Measurements from ENCODE around the gene DDX41. TPM values are rescaled to one million over a fixed set of nuclear protein-coding genes. Genes with fewer than 3 reads are reported as not detected.

The DDX41 gene
- total RNA-seq (2022; extraction: Qiagen RNA extraction) = 95.4 to 135 TPM (median 109 TPM) in 5 replicates

GRCh38 chr5:177516601-177517568 lies at the start of gene DDX41:
TSS of gene DDX41 (minus strand) at chr5:177516961. CDS start at chr5:177516945, 16 bp downstream.

DNA sequence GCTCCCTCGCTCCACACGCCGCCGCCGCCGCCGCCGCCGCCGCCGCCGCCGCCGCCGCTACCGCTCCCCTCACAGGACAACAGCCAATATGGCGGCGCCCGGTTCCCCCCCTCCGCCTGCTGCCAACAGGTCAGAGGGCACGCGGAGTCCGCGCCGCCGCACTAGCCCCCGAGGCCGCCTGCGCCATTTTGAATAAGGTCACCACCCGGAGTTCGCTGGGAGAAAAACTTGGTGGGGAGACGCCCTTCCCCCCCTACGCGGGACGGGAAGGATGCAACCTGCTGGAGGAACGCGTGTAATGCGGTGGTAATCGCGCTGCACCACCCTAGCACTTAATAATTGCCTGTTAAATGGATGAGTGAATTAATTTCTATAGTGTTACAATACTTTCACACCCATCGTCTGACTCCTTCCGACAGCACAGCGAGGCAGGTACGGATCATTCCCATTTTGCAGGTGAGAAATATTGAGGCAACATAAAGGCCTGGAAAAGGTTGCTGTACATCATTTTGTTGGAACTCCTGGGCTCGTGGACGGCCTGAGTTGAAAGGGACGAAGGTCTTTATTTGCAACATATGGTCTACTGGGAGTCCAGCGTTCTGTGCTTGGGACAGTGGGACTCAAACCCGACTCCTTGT lies 37.8 kb upstream of the DDX41 start, which contains the start of gene FAM193B:
Gene FAM193B (minus strand): TSS at position 90 of the 638 bp plus-strand sequence. CDS start 105 bp downstream, outside the sequence.

GRCh38 chr5:177509381-177509951 lies 7.3 kb downstream of the DDX41 start, which contains the start of gene DOK3:
TSS of gene DOK3 (minus strand) at chr5:177509826. CDS start at chr5:177509540, 286 bp downstream.

GRCh38 chr5:177497292-177498012 lies 19.3 kb downstream of the DDX41 start, which contains the start of gene PDLIM7:
TSS of gene PDLIM7 (minus strand) at chr5:177497604. CDS start at chr5:177496512, 1,092 bp downstream.

GRCh38 chr5:177473443-177474001 lies 43.2 kb downstream of the DDX41 start, which contains the start of gene DBN1:
TSS of gene DBN1 (minus strand) at chr5:177473634. CDS start at chr5:177473521, 113 bp downstream.

Other genes starting within 250 kb of the DDX41 start
- gene RAB24, start 213.2 kb downstream of the DDX41 start, total RNA-seq (2022; extraction: Qiagen RNA extraction) = 20.6 to 25.3 TPM (median 24.0 TPM) in 5 replicates
- gene PRELID1, start 213.2 kb downstream of the DDX41 start, total RNA-seq (2022; extraction: Qiagen RNA extraction) = 270 to 377 TPM (median 369 TPM) in 5 replicates
- gene MXD3, start 205.1 kb downstream of the DDX41 start, total RNA-seq (2022; extraction: Qiagen RNA extraction) = 11.9 to 20.1 TPM (median 18.7 TPM) in 5 replicates
- gene LMAN2, start 165.3 kb downstream of the DDX41 start, total RNA-seq (2022; extraction: Qiagen RNA extraction) = 185 to 298 TPM (median 190 TPM) in 5 replicates
- 3.0 to 5.8 TPM (median 5.6 TPM) in 5 replicates for gene RGS14, start 159.0 kb downstream of the DDX41 start, total RNA-seq (2022; extraction: Qiagen RNA extraction)
- gene SLC34A1, start 132.5 kb downstream of the DDX41 start, total RNA-seq (2022; extraction: Qiagen RNA extraction) = not detected in 5 replicates
- gene PFN3, start 116.3 kb downstream of the DDX41 start, total RNA-seq (2022; extraction: Qiagen RNA extraction) = not detected in 5 replicates
- gene F12, start 107.4 kb downstream of the DDX41 start, total RNA-seq (2022; extraction: Qiagen RNA extraction) = 14.2 to 24.1 TPM (median 22.1 TPM) in 5 replicates
- 23.1 to 27.6 TPM (median 26.2 TPM) in 5 replicates for gene GRK6, start 90.3 kb downstream of the DDX41 start, total RNA-seq (2022; extraction: Qiagen RNA extraction)
- gene PRR7, start 70.1 kb downstream of the DDX41 start, total RNA-seq (2022; extraction: Qiagen RNA extraction) = 11.3 to 32.8 TPM (median 30.9 TPM) in 5 replicates
- 54.3 to 70.9 TPM (median 65.2 TPM) in 5 replicates for gene DBN1, start 43.3 kb downstream of the DDX41 start, total RNA-seq (2022; extraction: Qiagen RNA extraction)
- gene PDLIM7, start 19.4 kb downstream of the DDX41 start, total RNA-seq (2022; extraction: Qiagen RNA extraction) = 68.0 to 88.6 TPM (median 79.2 TPM) in 5 replicates
- 2.7 to 6.1 TPM (median 3.8 TPM) in 5 replicates for gene DOK3, start 7.1 kb downstream of the DDX41 start, total RNA-seq (2022; extraction: Qiagen RNA extraction)
- 19.3 to 27.3 TPM (median 25.0 TPM) in 5 replicates for gene FAM193B, start 37.6 kb upstream of the DDX41 start, total RNA-seq (2022; extraction: Qiagen RNA extraction)
- gene TMED9, start 75.2 kb upstream of the DDX41 start, total RNA-seq (2022; extraction: Qiagen RNA extraction) = 275 to 289 TPM (median 280 TPM) in 5 replicates
- gene B4GALT7, start 83.2 kb upstream of the DDX41 start, total RNA-seq (2022; extraction: Qiagen RNA extraction) = 21.3 to 27.7 TPM (median 26.5 TPM) in 5 replicates

All from A549 treated with Hydrocortisone at 1 μM for 4 hours (cell line).